ENCODE measurements around the gene KCNIP2. TPM values are rescaled to one million over a fixed set of nuclear protein-coding genes. Genes with fewer than 3 reads are reported as not detected.
A peak's percentile ranks its signal among the peaks of the same experiment; 100 is the strongest.

Gene KCNIP2
- total and polyA plus RNA-seq, 2 experiments from 2014 or later, result 0.15 to 0.22 TPM

- in situ Hi-C loops (cut with MboI), result no loop called here
- 52% methylated on average over 1 of the region's 1 CpG for WGBS, 2 experiments (ENCODE audit: low coverage in 1 of 2, low lambda C conversion rate in 2 of 2, missing lambda C conversion rate in 2 of 2)
Measured at GRCh38 chr10:101857802-101858476, 14.3 kb upstream of the KCNIP2 start.

GRCh38 chr10:101856626-101857025 is 13.0 kb upstream of the KCNIP2 start:
- no peak overlapping the region for H2AFZ ChIP-seq
- no peak overlapping the region for H3K9ac ChIP-seq
- H3K27ac ChIP-seq, result no peak overlapping the region
- H3F3A ChIP-seq (ENCODE audit: insufficient read depth), result peaks cover 4% of the 10 kb centered on the region; the same call in 1 of the 2 replicates
- no peaks in the 10 kb centered on the region for H3K9me3 ChIP-seq (ENCODE audit: low read depth)
- in situ Hi-C loops (cut with MboI), result no loop called here
- H3K27me3 ChIP-seq (replicated peaks; ENCODE audit: insufficient read depth), result no peaks in the 10 kb centered on the region
- no peaks in the 10 kb centered on the region for H4K20me1 ChIP-seq (ENCODE audit: insufficient read depth)
- H3K79me2 ChIP-seq (ENCODE audit: insufficient read depth), result no peaks in the 10 kb centered on the region
- H3K4me1 ChIP-seq (ENCODE audit: insufficient read depth), result no peaks in the 10 kb centered on the region
- DNase-seq, result peak; percentile 41
- H3K9me2 ChIP-seq (ENCODE audit: insufficient read depth), result no peaks in the 10 kb centered on the region
- no peak overlapping the region for H3K4me3 ChIP-seq
- H3K4me2 ChIP-seq (ENCODE audit: unreplicated experiment), result no peak overlapping the region
- TF ChIP-seq EZH2phosphoT487 (IDR thresholded peaks at IDR 0.05; ENCODE audit: insufficient read depth, low read depth) (no peak), EZH2 (IDR thresholded peaks at IDR 0.05; ENCODE audit: insufficient read depth, poor library complexity, severe bottlenecking) (no peak)
- no peaks in the 10 kb centered on the region for H3K36me3 ChIP-seq (ENCODE audit: low read depth)

More at GRCh38 chr10:101857802-101858476, 14.3 kb upstream of the KCNIP2 start:
- Histone ChIP-seq H3F3A (ENCODE audit: insufficient read depth) (peaks cover 4% of the 10 kb centered on the region; the same call in 1 of the 2 replicates), H3K9me3 (ENCODE audit: low read depth) (no peaks in the 10 kb centered on the region), H2AFZ (no peak overlapping the region), H3K9me2 (ENCODE audit: insufficient read depth) (no peaks in the 10 kb centered on the region), H3K9ac (no peak overlapping the region), H3K36me3 (ENCODE audit: low read depth) (no peaks in the 10 kb centered on the region), H3K79me2 (ENCODE audit: insufficient read depth) (no peaks in the 10 kb centered on the region), H3K27me3 (replicated peaks; ENCODE audit: insufficient read depth) (no peaks in the 10 kb centered on the region), H3K4me3 (no peak overlapping the region), H3K4me2 (ENCODE audit: unreplicated experiment) (no peak overlapping the region), H4K20me1 (ENCODE audit: insufficient read depth) (no peaks in the 10 kb centered on the region), H3K4me1 (ENCODE audit: insufficient read depth) (no peaks in the 10 kb centered on the region), H3K27ac (no peak overlapping the region)
- TF ChIP-seq EZH2phosphoT487 (IDR thresholded peaks at IDR 0.05; ENCODE audit: insufficient read depth, low read depth), result no peak
- no peak for TF ChIP-seq EZH2 (IDR thresholded peaks at IDR 0.05; ENCODE audit: insufficient read depth, poor library complexity, severe bottlenecking)
- DNase-seq, result no peak

GRCh38 chr10:101851411-101852116 is 8.0 kb upstream of the KCNIP2 start:
- no peaks in the 10 kb centered on the region for H3K9me2 ChIP-seq (ENCODE audit: insufficient read depth)
- no peaks in the 10 kb centered on the region for H3K4me1 ChIP-seq (ENCODE audit: insufficient read depth)
- H3K4me2 ChIP-seq (ENCODE audit: unreplicated experiment), result no peak overlapping the region
- no peak overlapping the region for H3K4me3 ChIP-seq
- no peak overlapping the region for H3K9ac ChIP-seq
- in situ Hi-C loops (cut with MboI), result no loop called here
- H3K27ac ChIP-seq, result no peak overlapping the region
- peaks cover 2% of the 10 kb centered on the region; the same call in 1 of the 2 replicates for H3F3A ChIP-seq (ENCODE audit: insufficient read depth)
- TF ChIP-seq EZH2 (IDR thresholded peaks at IDR 0.05; ENCODE audit: insufficient read depth, poor library complexity, severe bottlenecking), result no peak
- no peak for TF ChIP-seq EZH2phosphoT487 (IDR thresholded peaks at IDR 0.05; ENCODE audit: insufficient read depth, low read depth)
- H3K27me3 ChIP-seq (replicated peaks; ENCODE audit: insufficient read depth), result no peaks in the 10 kb centered on the region
- no peaks in the 10 kb centered on the region for H3K36me3 ChIP-seq (ENCODE audit: low read depth)
- H2AFZ ChIP-seq, result no peak overlapping the region
- H3K9me3 ChIP-seq (ENCODE audit: low read depth), result no peaks in the 10 kb centered on the region
- H4K20me1 ChIP-seq (ENCODE audit: insufficient read depth), result no peaks in the 10 kb centered on the region
- WGBS, 2 experiments (ENCODE audit: low coverage in 1 of 2, low lambda C conversion rate in 2 of 2, missing lambda C conversion rate in 2 of 2), result 57 to 61% methylated on average over 4 of the region's 4 CpGs
- peak; percentile 51 for DNase-seq
- no peaks in the 10 kb centered on the region for H3K79me2 ChIP-seq (ENCODE audit: insufficient read depth)

GRCh38 chr10:101850749-101851148 is 7.1 kb upstream of the KCNIP2 start:
- Histone ChIP-seq H3K9ac (no peak overlapping the region), H4K20me1 (ENCODE audit: insufficient read depth) (no peaks in the 10 kb centered on the region), H3K9me3 (ENCODE audit: low read depth) (no peaks in the 10 kb centered on the region), H2AFZ (no peak overlapping the region), H3F3A (ENCODE audit: insufficient read depth) (no peaks in the 10 kb centered on the region), H3K27me3 (replicated peaks; ENCODE audit: insufficient read depth) (no peaks in the 10 kb centered on the region), H3K27ac (no peak overlapping the region), H3K4me2 (ENCODE audit: unreplicated experiment) (no peak overlapping the region), H3K79me2 (ENCODE audit: insufficient read depth) (no peaks in the 10 kb centered on the region), H3K36me3 (ENCODE audit: low read depth) (no peaks in the 10 kb centered on the region), H3K9me2 (ENCODE audit: insufficient read depth) (no peaks in the 10 kb centered on the region), H3K4me3 (no peak overlapping the region), H3K4me1 (ENCODE audit: insufficient read depth) (no peaks in the 10 kb centered on the region)
- no peak for DNase-seq
- 61 to 63% methylated on average over 3 of the region's 3 CpGs for WGBS, 2 experiments (ENCODE audit: low coverage in 1 of 2, low lambda C conversion rate in 2 of 2, missing lambda C conversion rate in 2 of 2)
- in situ Hi-C loops (cut with MboI), result no loop called here
- TF ChIP-seq EZH2phosphoT487 (IDR thresholded peaks at IDR 0.05; ENCODE audit: insufficient read depth, low read depth), result no peak
- no peak for TF ChIP-seq EZH2 (IDR thresholded peaks at IDR 0.05; ENCODE audit: insufficient read depth, poor library complexity, severe bottlenecking)

All from GM23248 (cell line).